ENCODE data around the gene SLC22A7.

Gene SLC22A7

DNA sequence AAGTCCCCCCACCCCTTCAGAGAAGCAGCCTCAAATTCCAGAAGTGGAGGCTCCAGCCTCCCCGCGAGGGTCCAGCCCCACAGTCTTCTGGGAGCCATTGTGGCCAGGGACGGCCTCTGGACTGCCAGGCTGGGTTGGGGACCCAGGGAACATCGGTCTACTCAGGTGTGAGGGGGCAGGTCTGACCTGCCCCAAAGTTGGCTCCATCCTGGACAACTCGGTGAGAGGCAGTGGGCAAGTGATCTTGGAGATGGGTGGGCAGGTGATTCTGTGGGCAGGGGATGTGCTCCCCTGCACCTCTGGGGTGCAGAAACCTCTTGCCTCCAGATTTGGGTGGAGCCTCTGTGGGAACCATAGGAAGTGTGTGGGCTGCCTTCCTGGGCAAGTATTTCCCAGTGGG is 12.2 kb upstream of the SLC22A7 start:
- Histone ChIP-seq H3K9ac (ENCODE audit: low read depth, low read length) (no peak overlapping the region), H3K4me1 (ENCODE audit: control insufficient read depth, insufficient read depth, low read length) (no peaks in the 10 kb centered on the region), H3K36me3 (ENCODE audit: control insufficient read depth, insufficient read depth, low read length) (no peaks in the 10 kb centered on the region), H3K4me3 (ENCODE audit: low read depth, low read length) (no peak overlapping the region), H3K27ac (ENCODE audit: low read depth, low read length) (no peak overlapping the region), H3K27me3 (ENCODE audit: control insufficient read depth, insufficient read depth, low read length) (peaks cover 20% of the 10 kb centered on the region), H3K9me3 (ENCODE audit: control insufficient read depth, insufficient read depth, low read length) (no peaks in the 10 kb centered on the region)

DNA sequence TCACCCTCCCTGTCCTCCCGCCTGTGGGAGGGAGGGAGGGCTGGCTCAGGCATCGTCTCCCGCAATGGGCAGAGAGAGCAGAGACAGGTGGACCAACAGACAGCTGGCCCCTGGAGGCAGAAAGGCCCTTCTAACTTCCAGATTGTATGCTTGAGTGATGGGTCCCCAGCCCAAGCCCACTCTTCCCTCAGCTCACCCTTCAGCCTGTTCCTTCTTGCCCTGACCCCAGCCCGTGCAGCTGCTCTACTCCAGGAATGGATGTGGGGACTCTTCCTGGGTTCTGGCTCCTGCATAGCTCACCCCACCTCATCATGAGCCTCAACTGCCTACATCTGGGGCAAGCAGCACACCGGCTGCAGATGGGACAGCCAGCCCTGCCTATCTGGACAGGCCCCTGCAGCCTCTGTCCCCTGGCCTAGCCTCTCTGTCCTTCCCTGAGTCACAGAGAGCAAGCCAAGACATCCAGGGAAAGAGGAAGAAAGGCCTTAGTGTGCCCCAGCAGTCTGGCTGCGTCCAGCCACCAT is 11.5 kb upstream of the SLC22A7 start:
- no peak overlapping the region for H3K27ac ChIP-seq (ENCODE audit: low read depth, low read length)
- peaks cover 20% of the 10 kb centered on the region for H3K27me3 ChIP-seq (ENCODE audit: control insufficient read depth, insufficient read depth, low read length)
- no peak overlapping the region for H3K9ac ChIP-seq (ENCODE audit: low read depth, low read length)
- H3K9me3 ChIP-seq (ENCODE audit: control insufficient read depth, insufficient read depth, low read length): no peaks in the 10 kb centered on the region
- no peaks in the 10 kb centered on the region for H3K36me3 ChIP-seq (ENCODE audit: control insufficient read depth, insufficient read depth, low read length)
- H3K4me3 ChIP-seq (ENCODE audit: low read depth, low read length): no peak overlapping the region
- no peaks in the 10 kb centered on the region for H3K4me1 ChIP-seq (ENCODE audit: control insufficient read depth, insufficient read depth, low read length)

- H3K9ac ChIP-seq (ENCODE audit: low read depth, low read length): no peak overlapping the region
- no peak overlapping the region for H3K4me3 ChIP-seq (ENCODE audit: low read depth, low read length)
- no peak overlapping the region for H3K27ac ChIP-seq (ENCODE audit: low read depth, low read length)
- H3K9me3 ChIP-seq (ENCODE audit: control insufficient read depth, insufficient read depth, low read length): no peaks in the 10 kb centered on the region
- no peaks in the 10 kb centered on the region for H3K4me1 ChIP-seq (ENCODE audit: control insufficient read depth, insufficient read depth, low read length)
- peaks cover 20% of the 10 kb centered on the region for H3K27me3 ChIP-seq (ENCODE audit: control insufficient read depth, insufficient read depth, low read length)
- no peaks in the 10 kb centered on the region for H3K36me3 ChIP-seq (ENCODE audit: control insufficient read depth, insufficient read depth, low read length)
Measured at GRCh38 chr6:43286980-43287716, 10.9 kb upstream of the SLC22A7 start.

- Histone ChIP-seq H3K9ac (ENCODE audit: low read depth, low read length) (no peak overlapping the region), H3K27ac (ENCODE audit: low read depth, low read length) (no peak overlapping the region), H3K4me3 (ENCODE audit: low read depth, low read length) (no peak overlapping the region), H3K4me1 (ENCODE audit: control insufficient read depth, insufficient read depth, low read length) (no peaks in the 10 kb centered on the region), H3K36me3 (ENCODE audit: control insufficient read depth, insufficient read depth, low read length) (no peaks in the 10 kb centered on the region), H3K9me3 (ENCODE audit: control insufficient read depth, insufficient read depth, low read length) (no peaks in the 10 kb centered on the region), H3K27me3 (ENCODE audit: control insufficient read depth, insufficient read depth, low read length) (peaks cover 20% of the 10 kb centered on the region)
Measured at GRCh38 chr6:43287717-43288679, 10.1 kb upstream of the SLC22A7 start.

DNA sequence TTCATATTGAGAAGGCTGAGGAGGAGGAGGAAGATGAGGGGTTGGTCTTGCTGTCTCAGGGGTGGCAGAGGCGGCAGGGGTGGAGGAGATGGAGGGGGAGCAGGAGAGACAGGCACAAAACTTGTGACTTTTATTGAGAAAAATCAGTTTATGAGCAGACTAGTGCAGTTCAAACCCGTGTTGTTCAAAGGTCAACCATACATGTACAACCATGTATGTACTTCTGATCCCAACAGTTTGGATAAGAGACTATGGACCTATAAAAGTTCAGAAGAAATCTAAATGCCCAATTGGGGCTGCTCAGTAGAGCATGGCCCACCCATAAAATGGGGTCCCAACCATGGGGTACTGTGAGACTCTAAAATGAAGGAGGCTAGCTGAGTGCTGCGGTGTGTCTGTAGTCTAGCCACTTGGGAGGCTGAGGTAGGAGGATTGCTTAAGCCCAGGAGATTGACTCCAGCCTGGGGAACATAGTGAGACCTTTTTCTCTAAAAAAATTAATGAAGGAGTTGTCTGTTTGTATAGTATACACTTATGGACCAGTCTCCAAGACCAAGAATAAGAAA is 7.6 kb upstream of the SLC22A7 start:
- Histone ChIP-seq H3K9ac (ENCODE audit: low read depth, low read length) (no peak overlapping the region), H3K9me3 (ENCODE audit: control insufficient read depth, insufficient read depth, low read length) (no peaks in the 10 kb centered on the region), H3K4me1 (ENCODE audit: control insufficient read depth, insufficient read depth, low read length) (no peaks in the 10 kb centered on the region), H3K27ac (ENCODE audit: low read depth, low read length) (no peak overlapping the region), H3K27me3 (ENCODE audit: control insufficient read depth, insufficient read depth, low read length) (peaks cover 8% of the 10 kb centered on the region), H3K4me3 (ENCODE audit: low read depth, low read length) (no peak overlapping the region), H3K36me3 (ENCODE audit: control insufficient read depth, insufficient read depth, low read length) (no peaks in the 10 kb centered on the region)

- Histone ChIP-seq H3K27ac (ENCODE audit: low read depth, low read length) (no peak overlapping the region), H3K36me3 (ENCODE audit: control insufficient read depth, insufficient read depth, low read length) (no peaks in the 10 kb centered on the region), H3K27me3 (ENCODE audit: control insufficient read depth, insufficient read depth, low read length) (peaks cover 3% of the 10 kb centered on the region), H3K9ac (ENCODE audit: low read depth, low read length) (no peak overlapping the region), H3K4me3 (ENCODE audit: low read depth, low read length) (no peak overlapping the region), H3K9me3 (ENCODE audit: control insufficient read depth, insufficient read depth, low read length) (no peaks in the 10 kb centered on the region), H3K4me1 (ENCODE audit: control insufficient read depth, insufficient read depth, low read length) (no peaks in the 10 kb centered on the region)
Measured at GRCh38 chr6:43290905-43291355, 7.1 kb upstream of the SLC22A7 start.

DNA sequence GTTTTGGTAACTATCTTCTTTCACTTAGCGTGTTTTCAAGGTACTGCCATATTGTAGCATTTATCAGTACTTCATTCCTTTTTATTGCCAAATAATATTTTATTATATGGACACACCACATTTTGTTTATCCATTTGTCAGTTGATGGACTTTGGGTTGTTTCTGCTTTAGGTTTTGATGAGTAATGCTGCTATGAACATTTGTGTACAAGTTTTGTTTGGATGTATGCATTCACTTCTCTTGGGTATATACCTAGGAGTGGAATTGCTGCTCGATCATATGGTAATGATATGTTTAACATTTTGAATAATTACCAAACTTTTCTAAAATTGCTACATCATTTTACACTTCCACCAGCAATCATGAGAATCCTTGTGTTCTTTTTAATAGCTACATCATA is 6.4 kb upstream of the SLC22A7 start:
- H3K27ac ChIP-seq (ENCODE audit: low read depth, low read length): no peak overlapping the region
- H3K27me3 ChIP-seq (ENCODE audit: control insufficient read depth, insufficient read depth, low read length): no peaks in the 10 kb centered on the region
- no peak overlapping the region for H3K9ac ChIP-seq (ENCODE audit: low read depth, low read length)
- no peak overlapping the region for H3K4me3 ChIP-seq (ENCODE audit: low read depth, low read length)
- no peaks in the 10 kb centered on the region for H3K36me3 ChIP-seq (ENCODE audit: control insufficient read depth, insufficient read depth, low read length)
- H3K9me3 ChIP-seq (ENCODE audit: control insufficient read depth, insufficient read depth, low read length): no peaks in the 10 kb centered on the region
- H3K4me1 ChIP-seq (ENCODE audit: control insufficient read depth, insufficient read depth, low read length): no peaks in the 10 kb centered on the region

DNA sequence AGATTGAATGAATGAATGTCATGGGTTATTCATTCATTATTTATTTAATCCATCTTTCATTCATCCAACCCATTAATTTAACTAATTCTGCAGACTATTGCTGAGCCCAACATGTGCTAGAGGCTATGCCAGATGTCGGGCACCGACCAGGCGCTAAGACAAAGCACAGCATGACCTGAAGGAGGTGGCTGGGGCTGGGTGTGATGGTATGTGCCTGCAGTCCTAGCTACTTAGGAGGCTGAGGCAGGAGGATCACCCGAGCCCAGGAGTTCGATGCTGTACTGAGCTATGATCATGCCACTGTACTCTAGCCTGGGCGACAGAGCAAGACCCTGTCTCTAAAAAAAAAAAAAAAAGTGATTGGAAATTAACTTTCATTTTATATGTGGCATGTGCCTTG is 5.7 kb upstream of the SLC22A7 start:
- Histone ChIP-seq H3K4me3 (ENCODE audit: low read depth, low read length) (no peak overlapping the region), H3K9me3 (ENCODE audit: control insufficient read depth, insufficient read depth, low read length) (no peaks in the 10 kb centered on the region), H3K36me3 (ENCODE audit: control insufficient read depth, insufficient read depth, low read length) (no peaks in the 10 kb centered on the region), H3K4me1 (ENCODE audit: control insufficient read depth, insufficient read depth, low read length) (no peaks in the 10 kb centered on the region), H3K27me3 (ENCODE audit: control insufficient read depth, insufficient read depth, low read length) (peaks cover 2% of the 10 kb centered on the region; the same call in 1 of the 2 replicates), H3K27ac (ENCODE audit: low read depth, low read length) (no peak overlapping the region), H3K9ac (ENCODE audit: low read depth, low read length) (no peak overlapping the region)

GRCh38 chr6:43292763-43293318 is 5.2 kb upstream of the SLC22A7 start:
- Histone ChIP-seq H3K4me1 (ENCODE audit: control insufficient read depth, insufficient read depth, low read length) (no peaks in the 10 kb centered on the region), H3K9me3 (ENCODE audit: control insufficient read depth, insufficient read depth, low read length) (no peaks in the 10 kb centered on the region), H3K4me3 (ENCODE audit: low read depth, low read length) (no peak overlapping the region), H3K27ac (ENCODE audit: low read depth, low read length) (no peak overlapping the region), H3K9ac (ENCODE audit: low read depth, low read length) (no peak overlapping the region), H3K27me3 (ENCODE audit: control insufficient read depth, insufficient read depth, low read length) (peaks cover 4% of the 10 kb centered on the region; the same call in 1 of the 2 replicates), H3K36me3 (ENCODE audit: control insufficient read depth, insufficient read depth, low read length) (no peaks in the 10 kb centered on the region)

DNA sequence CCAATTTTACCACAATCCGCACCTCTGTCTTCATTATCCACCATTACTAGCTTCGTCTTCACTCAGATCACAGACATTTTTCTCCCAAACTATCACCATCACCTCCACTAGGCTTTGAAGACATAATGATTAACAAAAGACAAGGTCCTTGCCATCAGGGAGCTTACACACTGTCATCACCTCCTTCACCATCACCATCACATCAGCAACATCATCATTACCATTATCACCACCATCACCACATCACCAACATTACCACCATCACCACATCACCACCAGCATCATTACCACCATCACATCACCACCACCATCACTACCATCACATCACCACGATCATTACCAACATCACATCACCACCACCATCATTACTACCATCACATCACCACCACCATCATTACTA is 4.4 kb upstream of the SLC22A7 start:
- Histone ChIP-seq H3K27ac (ENCODE audit: low read depth, low read length) (no peak overlapping the region), H3K4me3 (ENCODE audit: low read depth, low read length) (no peak overlapping the region), H3K36me3 (ENCODE audit: control insufficient read depth, insufficient read depth, low read length) (no peaks in the 10 kb centered on the region), H3K27me3 (ENCODE audit: control insufficient read depth, insufficient read depth, low read length) (peaks cover 4% of the 10 kb centered on the region; the same call in 1 of the 2 replicates), H3K9me3 (ENCODE audit: control insufficient read depth, insufficient read depth, low read length) (no peaks in the 10 kb centered on the region), H3K9ac (ENCODE audit: low read depth, low read length) (no peak overlapping the region), H3K4me1 (ENCODE audit: control insufficient read depth, insufficient read depth, low read length) (no peaks in the 10 kb centered on the region)
